AG09309 (cell line): Measurements from ENCODE around the gene AP2A2.

Experiments used
- DNase-seq: peaks from one replicate; pipeline ENCODE4 v3.0.0-alpha.2; 2010; ENCODE audit warnings: low read depth
- H3K4me3 ChIP-seq: 2 replicates; pipeline ENCODE4 v1.5.1; 2011; ENCODE audit warnings: mild to moderate bottlenecking, low read depth, low read length, moderate library complexity; ENCODE audit not compliant: control insufficient read depth
- CTCF ChIP-seq: IDR thresholded peaks from 2 replicates; pipeline ENCODE4 v1.5.1; 2011; ENCODE audit warnings: mild to moderate bottlenecking, low read depth, low read length, inconsistent platforms; ENCODE audit not compliant: insufficient read depth, control insufficient read depth; ENCODE audit errors: missing control alignments

The AP2A2 gene

GRCh38 chr11:1030556-1030955 lies 104.9 kb downstream of the AP2A2 start:
- no peak for DNase-seq
- no peak for TF ChIP-seq CTCF
- no peak overlapping the region for H3K4me3 ChIP-seq

GRCh38 chr11:1031121-1031899 lies 105.6 kb downstream of the AP2A2 start:
- no peak for DNase-seq
- TF ChIP-seq CTCF: no peak
- no peak overlapping the region for H3K4me3 ChIP-seq

GRCh38 chr11:1032310-1032891 lies 106.7 kb downstream of the AP2A2 start:
- no peak overlapping the region for H3K4me3 ChIP-seq
- no peak for DNase-seq
- no peak for TF ChIP-seq CTCF

- no peak overlapping the region for H3K4me3 ChIP-seq
- no peak for DNase-seq
- no peak for TF ChIP-seq CTCF
Observed at GRCh38 chr11:1033016-1033798, 107.5 kb downstream of the AP2A2 start.

GRCh38 chr11:1034001-1034400 lies 108.3 kb downstream of the AP2A2 start:
- DNase-seq: no peak
- no peak overlapping the region for H3K4me3 ChIP-seq
- no peak for TF ChIP-seq CTCF

- TF ChIP-seq CTCF: no peak
- H3K4me3 ChIP-seq: no peak overlapping the region
- DNase-seq: no peak
Observed at GRCh38 chr11:1034456-1035295, 109.0 kb downstream of the AP2A2 start.
